Prostate gland (tissue), 2 donors: ENCODE measurements around the gene GRN.

Experiments
- POLR2A ChIP-seq: fragments of 450-650 bp; IDR thresholded peaks from one replicate; pipeline ENCODE4 v1.6.1; 2016; ENCODE audit warnings: antibody characterized with exemption, mild to moderate bottlenecking
- TF ChIP-seq, protein P1 (sequence below), 4 experiments: fragments of 200-600 bp in 2 of 4; fragments of 450-650 bp in 2 of 4; sonication (generic) in 2 of 4; IDR thresholded peaks; 1 replicate in 3 of 4; 2 replicates in 1 of 4; pipeline ENCODE4 v1.5.1; 2016 to 2019; ENCODE audit warnings: antibody characterized with exemption in 4 of 4, mild to moderate bottlenecking in 2 of 4, moderate library complexity in 2 of 4

DNA sequence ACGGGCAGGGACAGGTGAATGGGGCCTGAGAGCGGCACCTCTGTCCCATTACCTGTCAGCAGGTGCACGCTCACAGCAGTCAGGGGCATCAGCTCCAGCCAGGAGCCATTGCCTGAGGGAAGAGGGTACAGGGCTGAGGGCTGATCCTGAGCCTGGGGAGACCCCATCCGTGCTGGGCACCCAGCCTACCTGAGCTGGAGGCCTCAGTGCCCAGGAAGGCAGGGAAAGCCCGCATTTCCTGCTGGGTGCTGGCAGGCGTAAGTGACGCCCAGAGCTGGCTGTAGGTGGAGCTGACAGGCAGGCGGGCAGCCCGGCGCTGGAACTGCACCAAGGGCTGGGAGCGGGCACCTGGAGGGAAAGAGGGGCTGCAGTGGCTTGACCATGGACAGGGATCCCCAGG is 11.1 kb downstream of the GRN start:
- TF ChIP-seq POLR2A: no peak
- TF ChIP-seq, protein P1, sequence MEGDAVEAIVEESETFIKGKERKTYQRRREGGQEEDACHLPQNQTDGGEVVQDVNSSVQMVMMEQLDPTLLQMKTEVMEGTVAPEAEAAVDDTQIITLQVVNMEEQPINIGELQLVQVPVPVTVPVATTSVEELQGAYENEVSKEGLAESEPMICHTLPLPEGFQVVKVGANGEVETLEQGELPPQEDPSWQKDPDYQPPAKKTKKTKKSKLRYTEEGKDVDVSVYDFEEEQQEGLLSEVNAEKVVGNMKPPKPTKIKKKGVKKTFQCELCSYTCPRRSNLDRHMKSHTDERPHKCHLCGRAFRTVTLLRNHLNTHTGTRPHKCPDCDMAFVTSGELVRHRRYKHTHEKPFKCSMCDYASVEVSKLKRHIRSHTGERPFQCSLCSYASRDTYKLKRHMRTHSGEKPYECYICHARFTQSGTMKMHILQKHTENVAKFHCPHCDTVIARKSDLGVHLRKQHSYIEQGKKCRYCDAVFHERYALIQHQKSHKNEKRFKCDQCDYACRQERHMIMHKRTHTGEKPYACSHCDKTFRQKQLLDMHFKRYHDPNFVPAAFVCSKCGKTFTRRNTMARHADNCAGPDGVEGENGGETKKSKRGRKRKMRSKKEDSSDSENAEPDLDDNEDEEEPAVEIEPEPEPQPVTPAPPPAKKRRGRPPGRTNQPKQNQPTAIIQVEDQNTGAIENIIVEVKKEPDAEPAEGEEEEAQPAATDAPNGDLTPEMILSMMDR (IDR thresholded peaks at IDR 0.05): no peak
